Endometrial microvascular endothelial cells (primary cell): ENCODE results near the gene ATP6V1F. TPM values are rescaled to one million over a fixed set of nuclear protein-coding genes. Genes with fewer than 3 reads are reported as not detected.

Experiments
- in situ Hi-C: cut with HindIII; loops from 2 replicates; pipeline ENCODE4 v1.10.0; 2017; ENCODE audit warnings: low sequenced_read_pairs, low pct_unique_long_range_greater_than_20kb; ENCODE audit errors: inconsistent ontology term
- total RNA-seq: library from RNA; depleted of rRNA; stranded (reverse); fragments of >200 nt; gene quantifications from one replicate; pipeline ENCODE4 v1.2.3, GENCODE V29; 2015; ENCODE audit errors: inconsistent ontology term

ATP6V1F gene
- total RNA-seq, 1 donor from 2014 or later = 135 TPM

DNA sequence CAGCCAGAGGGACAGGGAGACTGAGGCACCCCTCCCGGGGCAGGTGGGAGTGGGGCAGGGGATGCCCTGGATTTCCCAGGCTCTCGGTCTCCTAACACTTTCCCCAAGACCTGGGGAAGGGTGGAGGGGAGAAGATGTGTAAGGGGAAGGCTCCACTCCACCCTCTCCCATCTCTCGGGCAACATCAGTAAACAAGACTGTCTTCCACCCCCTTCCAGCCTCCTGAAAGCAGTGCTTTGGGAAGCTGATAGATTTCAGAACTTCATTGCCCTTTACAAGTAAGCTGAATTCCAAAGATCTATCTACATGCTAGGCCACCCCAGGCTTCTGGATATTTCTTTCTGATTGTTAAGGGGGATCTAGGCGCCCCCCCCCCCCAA is 28.7 kb upstream of the ATP6V1F start:
- in situ Hi-C loops = no loop called here

GRCh38 chr7:128835231-128835751 is 27.4 kb upstream of the ATP6V1F start:
- in situ Hi-C loops = no loop called here

GRCh38 chr7:128835790-128836641 is 26.6 kb upstream of the ATP6V1F start:
- in situ Hi-C loops = no loop called here

- in situ Hi-C loops = no loop called here
Measured at GRCh38 chr7:128836729-128837348, 25.8 kb upstream of the ATP6V1F start.

DNA sequence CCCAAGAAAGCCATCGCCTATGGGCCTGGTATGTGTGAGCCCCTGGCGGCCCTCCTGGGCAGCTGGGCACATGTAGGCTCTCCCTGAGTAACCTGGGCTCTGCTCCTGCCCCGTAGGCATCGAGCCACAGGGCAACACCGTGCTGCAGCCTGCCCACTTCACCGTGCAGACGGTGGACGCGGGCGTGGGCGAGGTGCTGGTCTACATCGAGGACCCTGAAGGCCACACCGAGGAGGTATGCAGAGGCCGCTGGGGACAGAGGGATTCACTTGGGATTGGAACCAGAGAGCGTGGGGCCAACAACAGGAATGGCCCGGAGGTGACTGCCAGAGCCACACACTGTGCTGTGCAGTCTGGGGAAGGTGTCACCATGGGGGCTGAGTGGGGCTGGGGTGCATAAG is 25.1 kb upstream of the ATP6V1F start:
- in situ Hi-C loops = no loop called here

DNA sequence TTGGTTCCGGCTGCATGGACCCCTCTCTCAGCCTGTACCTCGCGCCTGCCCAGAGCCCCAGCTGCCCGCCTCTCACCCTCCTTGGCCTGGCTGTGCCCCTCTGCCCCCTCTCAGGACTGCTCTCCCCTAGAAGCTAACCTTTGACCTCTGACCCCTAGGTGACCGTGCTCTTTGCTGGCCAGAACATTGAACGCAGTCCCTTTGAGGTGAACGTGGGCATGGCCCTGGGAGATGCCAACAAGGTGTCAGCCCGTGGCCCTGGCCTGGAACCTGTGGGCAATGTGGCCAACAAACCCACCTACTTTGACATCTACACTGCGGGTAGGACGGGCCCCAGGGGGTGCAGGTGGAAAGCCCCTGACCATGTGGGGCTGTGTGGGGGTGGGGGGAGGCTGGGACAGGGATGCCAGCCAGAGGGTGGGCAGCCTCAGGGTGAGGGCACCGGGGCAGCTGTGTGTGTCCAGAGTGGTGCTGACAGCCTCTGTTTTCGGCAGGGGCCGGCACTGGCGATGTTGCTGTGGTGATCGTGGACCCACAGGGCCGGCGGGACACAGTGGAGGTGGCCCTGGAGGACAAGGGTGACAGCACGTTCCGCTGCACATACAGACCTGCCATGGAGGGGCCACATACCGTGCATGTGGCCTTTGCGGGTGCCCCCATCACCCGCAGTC is 24.4 kb upstream of the ATP6V1F start:
- in situ Hi-C loops = no loop called here

GRCh38 chr7:128838981-128839731 is 23.5 kb upstream of the ATP6V1F start:
- in situ Hi-C loops = no loop called here

GRCh38 chr7:128839751-128840177 is 22.9 kb upstream of the ATP6V1F start:
- in situ Hi-C loops = no loop called here

- in situ Hi-C loops = no loop called here
Measured at GRCh38 chr7:128840326-128841170, 22.1 kb upstream of the ATP6V1F start.

GRCh38 chr7:128841171-128841690 is 21.4 kb upstream of the ATP6V1F start:
- in situ Hi-C loops = no loop called here

DNA sequence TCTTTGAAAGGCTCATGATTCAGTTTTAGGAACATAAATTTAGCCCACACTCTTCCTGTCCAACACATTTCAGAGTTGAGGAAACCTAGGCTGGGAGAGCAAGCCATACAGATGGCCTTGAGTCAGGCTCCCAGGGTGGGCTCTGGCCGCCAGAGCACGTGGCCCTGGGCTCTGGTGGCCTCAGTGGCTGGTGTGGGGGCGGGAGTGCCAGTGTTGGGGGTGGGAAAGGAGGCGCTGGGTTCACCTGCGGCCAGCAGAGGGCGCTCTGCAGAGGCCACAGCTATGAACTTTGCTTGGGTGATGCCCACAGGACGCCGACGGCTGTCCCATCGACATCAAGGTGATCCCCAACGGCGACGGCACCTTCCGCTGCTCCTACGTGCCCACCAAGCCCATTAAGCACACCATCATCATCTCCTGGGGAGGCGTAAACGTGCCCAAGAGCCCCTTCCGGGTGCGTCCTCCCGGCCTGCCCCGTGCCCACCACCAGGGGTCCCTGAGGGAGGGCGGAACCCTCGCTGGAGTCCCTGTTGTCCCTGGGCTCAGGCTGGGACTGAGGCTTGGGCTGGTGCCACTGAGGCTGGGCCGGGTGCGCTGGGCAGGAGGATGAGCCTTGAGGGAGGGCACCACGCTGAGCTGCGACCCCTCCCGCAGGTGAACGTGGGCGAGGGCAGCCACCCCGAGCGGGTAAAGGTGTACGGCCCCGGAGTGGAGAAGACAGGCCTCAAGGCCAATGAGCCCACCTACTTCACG is 20.6 kb upstream of the ATP6V1F start:
- in situ Hi-C loops = no loop called here

GRCh38 chr7:128842674-128843641 is 19.7 kb upstream of the ATP6V1F start:
- in situ Hi-C loops = no loop called here

DNA sequence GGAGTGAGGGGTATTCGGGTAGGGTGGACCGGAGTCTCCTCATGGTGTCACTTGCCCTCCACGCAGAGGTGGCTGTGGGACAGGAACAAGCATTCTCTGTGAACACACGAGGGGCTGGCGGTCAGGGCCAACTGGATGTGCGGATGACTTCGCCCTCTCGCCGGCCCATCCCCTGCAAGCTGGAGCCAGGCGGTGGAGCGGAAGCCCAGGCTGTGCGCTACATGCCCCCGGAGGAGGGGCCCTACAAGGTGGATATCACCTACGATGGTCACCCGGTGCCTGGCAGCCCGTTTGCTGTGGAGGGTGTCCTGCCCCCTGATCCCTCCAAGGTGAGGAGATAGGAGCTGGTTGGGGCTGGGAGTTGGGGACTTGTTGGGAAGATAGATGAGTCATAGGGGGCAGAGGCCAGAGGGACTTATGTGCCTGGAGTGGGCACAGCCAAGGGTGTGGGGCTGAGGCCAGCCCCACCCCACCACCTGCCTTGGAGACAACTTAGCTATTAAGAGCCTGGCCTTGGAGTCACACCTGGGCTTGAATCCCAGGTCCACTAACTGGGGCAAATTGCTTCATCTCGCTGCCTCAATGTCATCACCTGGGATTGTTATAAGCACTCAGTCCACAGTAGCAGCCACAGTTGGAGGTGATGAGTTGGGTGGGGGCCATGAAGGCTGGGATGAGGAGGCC is 18.6 kb upstream of the ATP6V1F start:
- in situ Hi-C loops = no loop called here

GRCh38 chr7:128844777-128845311 is 17.8 kb upstream of the ATP6V1F start:
- in situ Hi-C loops = no loop called here

- in situ Hi-C loops = no loop called here
Measured at GRCh38 chr7:128845475-128845874, 17.2 kb upstream of the ATP6V1F start.
